ENCODE results near the gene STRIP2.
A peak's percentile ranks its signal among the peaks of the same experiment; 100 is the strongest.

STRIP2 gene

GRCh38 chr7:129489491-129489890 is 55.3 kb downstream of the STRIP2 start:
- H3K36me3 Mint-ChIP-seq = peaks cover 8% of the 10 kb centered on the region
- no peak overlapping the region for H3K27ac Mint-ChIP-seq
- no peak overlapping the region for H3K4me3 Mint-ChIP-seq
- no peaks in the 10 kb centered on the region for H3K9me3 Mint-ChIP-seq
- H3K4me1 Mint-ChIP-seq = peaks cover 11% of the 10 kb centered on the region
- peaks cover 2% of the 10 kb centered on the region for H3K27me3 Mint-ChIP-seq

GRCh38 chr7:129492391-129492790 is 58.2 kb downstream of the STRIP2 start:
- Mint-ChIP-seq H3K4me3 (no peak overlapping the region), H3K9me3 (no peaks in the 10 kb centered on the region), H3K36me3 (peaks cover 6% of the 10 kb centered on the region), H3K27ac (no peak overlapping the region), H3K4me1 (peaks cover 16% of the 10 kb centered on the region), H3K27me3 (peaks cover 2% of the 10 kb centered on the region)

DNA sequence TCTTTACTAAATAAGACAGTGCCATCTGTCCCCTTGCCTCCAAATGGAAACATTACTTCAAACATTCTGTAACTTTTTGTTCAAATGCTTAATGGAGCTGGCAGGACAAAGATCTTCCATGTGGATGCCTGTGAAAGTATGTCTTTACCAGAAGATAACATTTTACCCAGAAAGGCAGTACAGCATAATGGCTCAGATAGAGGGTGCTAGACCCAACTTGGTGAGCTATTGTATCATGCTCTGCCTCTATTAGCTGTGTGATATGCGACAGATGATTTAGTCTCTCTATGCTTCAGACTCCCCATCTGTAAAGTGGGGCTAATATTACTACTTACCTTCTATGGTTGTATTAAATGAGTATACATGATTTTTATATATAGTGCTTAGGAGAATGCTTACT is 59.3 kb downstream of the STRIP2 start:
- Mint-ChIP-seq H3K4me1 (peaks cover 16% of the 10 kb centered on the region), H3K9me3 (no peaks in the 10 kb centered on the region), H3K36me3 (peaks cover 6% of the 10 kb centered on the region), H3K27me3 (peaks cover 2% of the 10 kb centered on the region), H3K4me3 (no peak overlapping the region), H3K27ac (no peak overlapping the region)

- Mint-ChIP-seq H3K4me3 (no peak overlapping the region), H3K36me3 (peaks cover 3% of the 10 kb centered on the region), H3K9me3 (no peaks in the 10 kb centered on the region), H3K4me1 (peaks cover 16% of the 10 kb centered on the region), H3K27me3 (peaks cover 2% of the 10 kb centered on the region), H3K27ac (no peak overlapping the region)
Observed at GRCh38 chr7:129494041-129494440, 59.8 kb downstream of the STRIP2 start.

DNA sequence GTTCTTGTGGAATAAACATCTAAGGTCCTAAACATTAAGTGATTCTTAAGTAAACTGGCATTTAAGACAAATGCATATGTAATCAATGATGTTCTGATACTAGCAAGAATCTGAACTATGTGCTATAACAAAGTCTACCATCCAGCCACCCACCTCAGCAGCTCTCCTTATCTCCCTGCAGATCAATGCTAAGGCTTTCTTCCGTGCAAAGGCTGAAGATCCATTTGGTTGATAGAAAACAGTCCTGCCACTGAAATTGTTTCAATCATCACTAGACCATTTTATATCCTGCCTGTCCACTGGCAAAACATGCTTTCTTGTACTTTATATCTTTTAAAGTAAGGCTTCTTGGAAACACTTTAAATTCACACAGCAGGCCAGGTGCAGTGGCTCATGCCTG is 61.8 kb downstream of the STRIP2 start:
- H3K36me3 Mint-ChIP-seq = peaks cover 1% of the 10 kb centered on the region
- H3K27me3 Mint-ChIP-seq = no peaks in the 10 kb centered on the region
- H3K4me1 Mint-ChIP-seq = peaks cover 19% of the 10 kb centered on the region
- no peak overlapping the region for H3K27ac Mint-ChIP-seq
- H3K4me3 Mint-ChIP-seq = no peak overlapping the region
- no peaks in the 10 kb centered on the region for H3K9me3 Mint-ChIP-seq

GRCh38 chr7:129496653-129497052 is 62.4 kb downstream of the STRIP2 start:
- no peaks in the 10 kb centered on the region for H3K27me3 Mint-ChIP-seq
- no peaks in the 10 kb centered on the region for H3K36me3 Mint-ChIP-seq
- no peaks in the 10 kb centered on the region for H3K9me3 Mint-ChIP-seq
- H3K4me3 Mint-ChIP-seq = no peak overlapping the region
- peaks cover 25% of the 10 kb centered on the region for H3K4me1 Mint-ChIP-seq
- peak overlapping the region; percentile 5 for H3K27ac Mint-ChIP-seq

DNA sequence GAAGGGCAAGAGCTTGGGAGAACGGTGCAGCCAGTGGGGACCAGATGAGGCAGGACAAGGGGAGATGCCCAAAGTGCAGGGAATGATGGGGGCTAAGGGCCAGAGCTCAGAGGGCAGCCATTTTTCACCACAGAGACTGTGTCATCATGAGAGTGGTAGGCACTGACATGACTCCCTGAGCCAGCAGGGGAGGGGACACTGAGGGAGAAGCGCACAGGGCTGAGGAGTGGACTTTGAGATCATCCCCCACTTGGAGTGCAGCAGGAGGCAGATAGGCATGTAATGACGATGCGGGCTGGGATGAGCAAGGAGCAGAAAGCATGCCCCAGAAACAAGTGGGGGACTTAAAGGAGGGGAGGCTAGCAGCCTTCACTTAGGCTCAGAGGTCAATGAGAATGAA is 62.9 kb downstream of the STRIP2 start:
- Mint-ChIP-seq H3K4me1 (peaks cover 25% of the 10 kb centered on the region), H3K36me3 (no peaks in the 10 kb centered on the region), H3K27me3 (no peaks in the 10 kb centered on the region), H3K9me3 (no peaks in the 10 kb centered on the region), H3K4me3 (no peak overlapping the region), H3K27ac (peak overlapping the region; percentile 5)

GRCh38 chr7:129498021-129498420 is 63.8 kb downstream of the STRIP2 start:
- no peak overlapping the region for H3K4me3 Mint-ChIP-seq
- H3K4me1 Mint-ChIP-seq = peaks cover 18% of the 10 kb centered on the region
- H3K36me3 Mint-ChIP-seq = no peaks in the 10 kb centered on the region
- H3K27ac Mint-ChIP-seq = no peak overlapping the region
- H3K9me3 Mint-ChIP-seq = no peaks in the 10 kb centered on the region
- H3K27me3 Mint-ChIP-seq = no peaks in the 10 kb centered on the region

- Mint-ChIP-seq H3K9me3 (no peaks in the 10 kb centered on the region), H3K27ac (no peak overlapping the region), H3K4me3 (no peak overlapping the region), H3K36me3 (no peaks in the 10 kb centered on the region), H3K27me3 (no peaks in the 10 kb centered on the region), H3K4me1 (peaks cover 20% of the 10 kb centered on the region)
Observed at GRCh38 chr7:129499999-129500398, 65.8 kb downstream of the STRIP2 start.

DNA sequence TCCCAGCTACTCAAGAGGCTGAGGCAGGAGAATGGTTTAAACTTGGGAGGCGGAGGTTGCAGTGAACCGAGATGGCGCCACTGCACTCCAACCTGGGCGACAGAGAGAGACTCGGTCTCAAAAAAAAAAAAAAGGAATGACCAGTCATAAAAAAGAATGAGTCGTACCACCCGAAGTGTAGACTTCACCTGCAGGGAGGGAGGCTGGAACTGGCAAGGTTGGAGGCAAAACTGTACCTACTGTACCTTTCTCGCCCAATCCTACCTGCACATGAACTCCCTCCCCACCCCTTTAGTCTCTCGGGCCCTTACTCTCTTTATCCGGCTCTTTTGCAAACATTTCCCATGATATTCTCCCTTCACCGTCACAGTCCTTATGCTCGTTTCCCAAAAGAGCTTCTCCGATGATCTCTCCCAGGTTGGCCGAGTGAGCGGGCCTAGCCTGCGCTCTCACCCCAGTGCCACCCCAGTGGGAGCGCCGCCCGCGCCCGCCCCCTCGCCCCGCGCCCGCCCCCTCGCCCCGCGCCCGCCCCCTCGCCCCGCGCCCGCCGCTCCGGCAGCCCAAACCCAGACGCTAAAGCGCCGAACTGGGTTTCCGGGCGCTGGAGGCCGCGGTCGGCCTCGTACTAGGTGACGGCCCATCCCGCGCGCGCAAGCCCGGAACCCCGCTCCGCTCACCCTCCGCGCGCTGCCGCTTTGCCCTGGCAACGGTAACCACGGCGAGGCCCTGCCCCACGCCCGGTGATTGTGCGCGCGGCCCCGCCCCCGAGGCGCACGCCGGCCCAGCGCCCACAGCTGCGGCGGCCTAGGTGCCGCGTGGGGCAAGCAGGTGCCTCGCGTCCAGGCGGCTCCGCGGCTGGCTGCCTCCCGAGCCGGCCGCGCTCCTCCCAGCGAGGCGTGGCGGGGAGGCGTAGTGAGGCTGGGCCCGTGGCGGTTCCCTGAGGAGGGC is 67.8 kb downstream of the STRIP2 start, which contains the start of gene SMKR1:
SMKR1 (plus strand) TSS at position 772 of the 948 bp plus-strand sequence. CDS start 294 bp downstream, outside the sequence.
- H3K27ac Mint-ChIP-seq = peak within 1 kb of the TSS; percentile 97
- H3K4me3 Mint-ChIP-seq = peak within 1 kb of the TSS; percentile 89
- H3K9me3 Mint-ChIP-seq = no peaks in the 10 kb centered on the region
- no peaks in the 10 kb centered on the region for H3K27me3 Mint-ChIP-seq
- H3K4me1 Mint-ChIP-seq = peaks cover 17% of the 10 kb centered on the region
- no peaks in the 10 kb centered on the region for H3K36me3 Mint-ChIP-seq

GRCh38 chr7:129502708-129503685 is 68.8 kb downstream of the STRIP2 start:
- peak overlapping the region; percentile 97 for H3K27ac Mint-ChIP-seq
- H3K36me3 Mint-ChIP-seq = no peaks in the 10 kb centered on the region
- H3K27me3 Mint-ChIP-seq = no peaks in the 10 kb centered on the region
- peaks cover 16% of the 10 kb centered on the region for H3K4me1 Mint-ChIP-seq
- H3K4me3 Mint-ChIP-seq = peak overlapping the region; percentile 89
- no peaks in the 10 kb centered on the region for H3K9me3 Mint-ChIP-seq

DNA sequence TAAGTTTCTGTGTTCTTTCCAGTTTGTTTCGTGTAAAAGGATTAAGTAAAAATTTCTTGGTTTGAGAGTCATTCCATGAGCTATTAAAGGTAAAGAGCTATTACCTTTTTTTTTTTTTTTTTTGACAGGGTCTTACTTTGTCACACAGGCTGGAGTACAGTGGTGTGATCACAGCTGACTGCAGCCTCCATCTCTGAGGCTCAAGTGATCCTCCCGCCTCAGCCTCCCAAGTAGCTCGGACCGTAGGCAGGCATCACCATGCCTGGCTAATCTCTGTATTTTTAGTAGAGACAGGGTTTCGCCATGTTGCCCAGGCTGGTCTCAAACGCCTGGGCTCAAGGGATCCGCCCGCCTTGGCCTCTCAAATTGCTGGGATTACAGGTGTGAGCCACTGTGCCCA is 69.5 kb downstream of the STRIP2 start:
- Mint-ChIP-seq H3K4me1 (peaks cover 16% of the 10 kb centered on the region), H3K27me3 (no peaks in the 10 kb centered on the region), H3K27ac (no peak overlapping the region), H3K9me3 (no peaks in the 10 kb centered on the region), H3K36me3 (no peaks in the 10 kb centered on the region), H3K4me3 (peak overlapping the region; percentile 89)

- Mint-ChIP-seq H3K9me3 (no peaks in the 10 kb centered on the region), H3K36me3 (no peaks in the 10 kb centered on the region), H3K27me3 (no peaks in the 10 kb centered on the region), H3K4me1 (no peaks in the 10 kb centered on the region), H3K27ac (no peak overlapping the region), H3K4me3 (no peak overlapping the region)
Observed at GRCh38 chr7:129512192-129512591, 78.0 kb downstream of the STRIP2 start.

GRCh38 chr7:129513546-129513945 is 79.3 kb downstream of the STRIP2 start:
- H3K4me3 Mint-ChIP-seq = no peak overlapping the region
- H3K27ac Mint-ChIP-seq = no peak overlapping the region
- no peaks in the 10 kb centered on the region for H3K4me1 Mint-ChIP-seq
- H3K27me3 Mint-ChIP-seq = no peaks in the 10 kb centered on the region
- H3K36me3 Mint-ChIP-seq = no peaks in the 10 kb centered on the region
- no peaks in the 10 kb centered on the region for H3K9me3 Mint-ChIP-seq

- no peaks in the 10 kb centered on the region for H3K36me3 Mint-ChIP-seq
- no peaks in the 10 kb centered on the region for H3K4me1 Mint-ChIP-seq
- no peaks in the 10 kb centered on the region for H3K9me3 Mint-ChIP-seq
- H3K4me3 Mint-ChIP-seq = no peak overlapping the region
- no peak overlapping the region for H3K27ac Mint-ChIP-seq
- H3K27me3 Mint-ChIP-seq = no peaks in the 10 kb centered on the region
Observed at GRCh38 chr7:129514683-129515082, 80.5 kb downstream of the STRIP2 start.
